GM19193 (cell line): ENCODE data around the gene SYNGR3.

Experiments
- POLR2A ChIP-seq: IDR thresholded peaks from 4 replicates; pipeline ENCODE4 v1.6.1; 2011; ENCODE audit not compliant: insufficient read depth, insufficient read length; ENCODE audit errors: extremely low read depth

The SYNGR3 gene

GRCh38 chr16:2042986-2043666 is 53.4 kb downstream of the SYNGR3 start:
- TF ChIP-seq POLR2A = no peak
